H1 (cell line): ENCODE results near the gene INSIG1. TPM values are rescaled to one million over a fixed set of nuclear protein-coding genes. Genes with fewer than 3 reads are reported as not detected.

Experiments
- CHD1 ChIP-seq: IDR thresholded peaks from 2 replicates; pipeline ENCODE4 v1.6.1; 2012; ENCODE audit warnings: low read depth, low read length, improper control_type of control experiment
- HDAC2 ChIP-seq, 2 experiments: fragments of 300-600 bp in 1 of 2; sonication (generic) in 1 of 2; IDR thresholded peaks; 2 replicates each; pipeline ENCODE4 v1.6.1; 2011 to 2012; ENCODE audit warnings: low read depth in 2 of 2, low read length in 2 of 2, mild to moderate bottlenecking in 2 of 2, moderate library complexity in 2 of 2, borderline replicate concordance in 1 of 2, inconsistent platforms in 1 of 2
- POLR2A ChIP-seq, 2 experiments: IDR thresholded peaks; 1 replicate in 1 of 2; 2 replicates in 1 of 2; pipeline ENCODE4 v1.6.1; 2011; ENCODE audit warnings: low read depth in 2 of 2, low read length in 2 of 2, mild to moderate bottlenecking in 2 of 2; ENCODE audit errors: control extremely low read depth in 1 of 2
- RFX5 ChIP-seq: IDR thresholded peaks from 2 replicates; pipeline ENCODE4 v1.6.1; 2011; ENCODE audit warnings: low read depth, low read length, improper control_type of control experiment, borderline replicate concordance
- TAF1 ChIP-seq: IDR thresholded peaks from 2 replicates; pipeline ENCODE4 v1.6.1; 2011; ENCODE audit warnings: mild to moderate bottlenecking, low read depth, low read length
- polyA plus RNA-seq, 7 experiments: library from polyadenylated mRNA; depleted of rRNA in 3 of 7; stranded (reverse) in 5 of 7; unstranded in 2 of 7; fragments of >200 nt in 5 of 7; fragments of 200-250 nt in 2 of 7; gene quantifications; 1 replicate in 5 of 7; 2 replicates in 1 of 7; 4 replicates in 1 of 7; pipeline versions ENCODE4 v1.2.1 to v1.2.3, GENCODE V29; 2011 to 2013; ENCODE audit warnings: missing spikeins in 2 of 7, mixed read lengths in 2 of 7
- total RNA-seq: library from RNA; stranded (reverse); fragmentation: NEBNext Ultra II Directional; extraction: Animal tissue kit (Norgen Biotek cat#: 25700); gene quantifications from 2 replicates; pipeline ENCODE4 v1.2.1, GENCODE V29; 2021

INSIG1 gene
- total and polyA plus RNA-seq, 2 of the 8 experiments (the other 6 are each of a cell fraction or from before 2014, with no cell fraction given), result 40.0 to 58.4 TPM

- no peak for TF ChIP-seq HDAC2 (IDR thresholded peaks at IDR 0.05; ENCODE audit: borderline replicate concordance in 1 of 2, low read depth in 2 of 2, low read length in 2 of 2)
- no peak for TF ChIP-seq POLR2A (IDR thresholded peaks at IDR 0.05; ENCODE audit: control extremely low read depth in 1 of 2, low read depth in 2 of 2, low read length in 2 of 2)
- no peak for TF ChIP-seq RFX5
- no peak for TF ChIP-seq TAF1
- TF ChIP-seq CHD1, result no peak
Measured at GRCh38 chr7:155267023-155267422, 30.7 kb upstream of the INSIG1 start (continued).
